H9 (cell line): ENCODE data around the gene RERE. TPM values are rescaled to one million over a fixed set of nuclear protein-coding genes. Genes with fewer than 3 reads are reported as not detected.

ENCODE experiments used
- DNase-seq: peaks from one replicate; pipeline ENCODE4 v3.0.0-alpha.2; 2017
- H2AFZ ChIP-seq: one replicate; pipeline ENCODE4 v1.6.1; 2013; ENCODE audit warnings: mild to moderate bottlenecking, low read length, control low read depth, moderate library complexity
- H2AK5ac ChIP-seq: 2 replicates; pipeline ENCODE4 v1.6.1; 2013; ENCODE audit warnings: low read length, control low read depth, mixed read lengths; ENCODE audit not compliant: insufficient read length
- H2BK120ac ChIP-seq: one replicate; pipeline ENCODE4 v1.6.1; 2013; ENCODE audit warnings: low read depth, mild to moderate bottlenecking, low read length, control low read depth, inconsistent platforms; ENCODE audit not compliant: poor library complexity, severe bottlenecking
- H2BK12ac ChIP-seq: 2 replicates; pipeline ENCODE4 v1.6.1; 2013; ENCODE audit warnings: low read length, control low read depth, mixed read lengths, low read depth; ENCODE audit not compliant: insufficient read length
- H2BK15ac ChIP-seq: 2 replicates; pipeline ENCODE4 v1.6.1; 2013; ENCODE audit warnings: low read depth, low read length, control low read depth
- H2BK20ac ChIP-seq: one replicate; pipeline ENCODE4 v1.6.1; 2013; ENCODE audit warnings: low read depth, mild to moderate bottlenecking, low read length, control low read depth, inconsistent platforms; ENCODE audit not compliant: poor library complexity, severe bottlenecking
- H2BK5ac ChIP-seq: 2 replicates; pipeline ENCODE4 v1.6.1; 2013; ENCODE audit warnings: low read length, control low read depth, mixed read lengths; ENCODE audit not compliant: insufficient read length
- H3K14ac ChIP-seq: 2 replicates; pipeline ENCODE4 v1.6.1; 2013; ENCODE audit warnings: low read length, control low read depth; ENCODE audit not compliant: insufficient read depth
- H3K18ac ChIP-seq: 2 replicates; pipeline ENCODE4 v1.6.1; 2013; ENCODE audit warnings: low read depth, mild to moderate bottlenecking, mixed read lengths, low read length, control low read depth; ENCODE audit not compliant: insufficient read length
- H3K23ac ChIP-seq: 2 replicates; pipeline ENCODE4 v1.6.1; 2013; ENCODE audit warnings: low read length, control low read depth, mixed read lengths, low read depth; ENCODE audit not compliant: insufficient read length
- H3K23me2 ChIP-seq: 2 replicates; pipeline ENCODE4 v1.6.1; 2013; ENCODE audit warnings: low read depth, mild to moderate bottlenecking, mixed read lengths, low read length, control low read depth; ENCODE audit not compliant: insufficient read length, poor library complexity, severe bottlenecking
- H3K27ac ChIP-seq: 2 replicates; pipeline ENCODE4 v1.5.1; 2013; ENCODE audit warnings: low read length, control low read depth, mixed read lengths, low read depth; ENCODE audit not compliant: insufficient read length
- H3K27me3 ChIP-seq: 2 replicates; pipeline ENCODE4 v1.6.1; 2013; ENCODE audit warnings: low read length, control low read depth, inconsistent platforms; ENCODE audit not compliant: insufficient read depth
- H3K4ac ChIP-seq: 2 replicates; pipeline ENCODE4 v1.6.1; 2013; ENCODE audit warnings: low read depth, mild to moderate bottlenecking, control low read depth, inconsistent platforms, low read length, moderate library complexity
- H3K4me1 ChIP-seq: 2 replicates; pipeline ENCODE4 v1.6.1; 2013; ENCODE audit warnings: low read length, control low read depth, inconsistent platforms; ENCODE audit not compliant: insufficient read depth
- H3K4me2 ChIP-seq: 2 replicates; pipeline ENCODE4 v1.6.1; 2013; ENCODE audit warnings: low read length, control low read depth, mixed read lengths; ENCODE audit not compliant: insufficient read length, insufficient read depth
- H3K56ac ChIP-seq: 2 replicates; pipeline ENCODE4 v1.6.1; 2013; ENCODE audit warnings: low read depth, mild to moderate bottlenecking, mixed read lengths, low read length, control low read depth; ENCODE audit not compliant: insufficient read length
- H3K79me1 ChIP-seq: 2 replicates; pipeline ENCODE4 v1.6.1; 2013; ENCODE audit warnings: low read depth, mild to moderate bottlenecking, moderate library complexity, low read length, control low read depth, inconsistent platforms; ENCODE audit not compliant: insufficient read depth, poor library complexity, severe bottlenecking
- H3K79me2 ChIP-seq: 2 replicates; pipeline ENCODE4 v1.6.1; 2013; ENCODE audit warnings: low read length, control low read depth, inconsistent platforms; ENCODE audit not compliant: insufficient read depth
- H3K9ac ChIP-seq: 2 replicates; pipeline ENCODE4 v1.6.1; 2013; ENCODE audit warnings: low read length, control low read depth, mixed read lengths; ENCODE audit not compliant: insufficient read length; ENCODE audit errors: extremely low read depth
- H3K9me3 ChIP-seq: one replicate; pipeline ENCODE4 v1.6.1; 2013; ENCODE audit warnings: low read depth, low read length, inconsistent platforms; ENCODE audit not compliant: control insufficient read depth
- H3T11ph ChIP-seq: one replicate; pipeline ENCODE4 v1.6.1; 2013; ENCODE audit warnings: mild to moderate bottlenecking, low read length, control low read depth, inconsistent platforms
- H4K20me1 ChIP-seq: one replicate; pipeline ENCODE4 v1.6.1; 2013; ENCODE audit not compliant: control insufficient read depth, insufficient read length, insufficient read depth
- H4K5ac ChIP-seq: 2 replicates; pipeline ENCODE4 v1.6.1; 2013; ENCODE audit warnings: low read depth, mild to moderate bottlenecking, mixed read lengths, low read length, control low read depth; ENCODE audit not compliant: insufficient read length
- H4K8ac ChIP-seq: replicated peaks from 2 replicates; pipeline ENCODE4 v1.6.1; 2013; ENCODE audit warnings: low read length, control low read depth, mixed read lengths, low read depth; ENCODE audit not compliant: insufficient read length
- H4K91ac ChIP-seq: 2 replicates; pipeline ENCODE4 v1.6.1; 2013; ENCODE audit warnings: low read depth, mild to moderate bottlenecking, moderate library complexity, mixed read lengths, low read length, control low read depth; ENCODE audit not compliant: insufficient read length
- H3K27ac Mint-ChIP-seq, 3 experiments: 2 replicates in 2 of 3; 3 replicates in 1 of 3; pipeline ENCODE4 v1.8.0; 2020 to 2021; ENCODE audit warnings: mixed read lengths in 3 of 3, mild to moderate bottlenecking in 1 of 3, moderate library complexity in 1 of 3
- H3K27me3 Mint-ChIP-seq: 2 replicates; pipeline ENCODE4 v1.8.0; 2021; ENCODE audit warnings: low read depth, mild to moderate bottlenecking, moderate library complexity, mixed read lengths
- H3K36me3 Mint-ChIP-seq, 3 experiments: 2 replicates in 2 of 3; 3 replicates in 1 of 3; pipeline ENCODE4 v1.8.0; 2020 to 2021; ENCODE audit warnings: low read depth in 3 of 3, mixed read lengths in 3 of 3; ENCODE audit not compliant: insufficient read depth in 1 of 3
- H3K4me1 Mint-ChIP-seq, 2 experiments: 2 replicates each; pipeline ENCODE4 v1.8.0; 2020; ENCODE audit warnings: mixed read lengths in 2 of 2
- H3K4me3 Mint-ChIP-seq, 2 experiments: 2 replicates in 1 of 2; 3 replicates in 1 of 2; pipeline ENCODE4 v1.8.0; 2020 to 2021; ENCODE audit warnings: mild to moderate bottlenecking in 2 of 2, mixed read lengths in 2 of 2, moderate library complexity in 1 of 2
- H3K9me3 Mint-ChIP-seq, 2 experiments: 2 replicates in 1 of 2; 3 replicates in 1 of 2; pipeline ENCODE4 v1.8.0; 2020; ENCODE audit warnings: mild to moderate bottlenecking in 2 of 2, mixed read lengths in 2 of 2, moderate library complexity in 1 of 2
- CTCF ChIP-seq: fragments of 200-600 bp; sonication (generic); conservative IDR thresholded peaks from 3 replicates; pipeline ENCODE4 v1.8.0; 2021; ENCODE audit warnings: antibody characterized with exemption, mild to moderate bottlenecking
- WGBS: extraction: QIAGEN DNeasy Blood & Tissue Kit; methylation state at CpG from one replicate; pipeline ENCODE4 v1.1.7; 2013; ENCODE audit warnings: missing lambda C conversion rate, low lambda C conversion rate, mixed read lengths; ENCODE audit not compliant: insufficient read length; ENCODE audit errors: extremely low coverage; 5-methylcytosine and 5-hydroxymethylcytosine counted together
- total RNA-seq: library from RNA; stranded (reverse); gene quantifications from 2 replicates; pipeline ENCODE4 v1.2.1, GENCODE V29; 2021

Gene RERE
- total RNA-seq, 1 experiment from 2014 or later = 103 TPM

GRCh38 chr1:8640950-8641349 is 176.5 kb downstream of the RERE start:
- Histone ChIP-seq H3K79me1 (peaks cover 11% of the 10 kb centered on the region), H2BK12ac (no peak overlapping the region), H3K23me2 (no peaks in the 10 kb centered on the region), H2BK15ac (no peak overlapping the region), H3K79me2 (peaks cover 27% of the 10 kb centered on the region), H3K4ac (no peak overlapping the region), H2BK120ac (no peak overlapping the region), H3T11ph (no peak overlapping the region), H2BK5ac (no peak overlapping the region), H2BK20ac (no peak overlapping the region), H3K27me3 (no peaks in the 10 kb centered on the region), H3K18ac (no peak overlapping the region), H3K4me1 (no peaks in the 10 kb centered on the region; the same call in 1 of the 2 replicates), H3K27ac (no peak overlapping the region), H3K14ac (no peak overlapping the region), H3K9me3 (no peaks in the 10 kb centered on the region), H4K5ac (no peak overlapping the region), H3K23ac (no peak overlapping the region), H3K56ac (no peak overlapping the region), H4K91ac (no peak overlapping the region), H3K9ac (no peak overlapping the region), H4K20me1 (no peaks in the 10 kb centered on the region), H2AFZ (no peak overlapping the region), H4K8ac (no peak overlapping the region), H2AK5ac (no peak overlapping the region), H3K4me2 (no peak overlapping the region)
- Mint-ChIP-seq H3K36me3 (no peaks in the 10 kb centered on the region), H3K4me3 (no peak overlapping the region), H3K27me3 (no peaks in the 10 kb centered on the region), H3K4me1 (peaks cover 26 to 47% of the 10 kb centered on the region in 2 experiments), H3K9me3 (no peaks in the 10 kb centered on the region), H3K27ac (no peak overlapping the region)
- DNase-seq = no peak
- no peak for TF ChIP-seq CTCF
- WGBS = no CpG with 5 or more reads among the region's 1 CpG
